HG02642 (cell line): ENCODE measurements around the gene POU2F1.

Experiments
- ATAC-seq: cut with Tn5 transposase; IDR thresholded peaks from one replicate; pipeline ENCODE4 v1.9.1; 2021; ENCODE audit warnings: mild to moderate bottlenecking; ENCODE audit not compliant: unreplicated experiment, poor library complexity

POU2F1 gene

DNA sequence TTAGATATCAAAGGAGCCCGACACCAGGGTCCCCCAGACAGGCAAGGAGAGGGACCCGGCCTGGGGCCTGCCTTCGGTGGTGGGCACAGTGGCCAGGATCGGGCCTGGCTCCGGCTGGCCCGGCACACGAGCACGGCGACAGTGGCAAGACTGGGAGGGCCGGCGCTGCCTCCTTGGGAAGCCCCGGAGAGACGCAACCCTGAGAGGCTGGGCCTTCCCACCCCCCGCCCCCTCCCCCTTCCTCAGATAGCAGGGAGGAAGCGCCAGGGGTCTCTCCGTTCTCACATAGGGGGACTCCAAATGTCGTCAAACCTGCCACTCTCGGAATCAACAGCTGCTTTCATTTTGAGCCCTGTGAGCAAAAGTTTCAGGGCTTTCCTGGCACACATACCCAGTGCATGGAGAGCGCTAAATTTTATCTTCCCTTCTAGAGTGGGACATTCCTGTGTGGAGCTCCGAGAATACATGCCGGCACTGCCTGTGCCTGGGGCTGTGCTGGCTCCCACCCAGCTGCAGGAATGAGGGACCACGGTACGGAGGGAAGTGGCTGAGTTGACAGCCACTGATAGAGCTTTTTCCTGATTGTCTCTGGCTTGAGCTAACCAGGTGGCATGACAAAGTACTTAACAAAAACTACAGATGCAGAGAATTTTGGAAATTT, 235.2 kb downstream of the POU2F1 start:
- ATAC-seq: peak; percentile 46

DNA sequence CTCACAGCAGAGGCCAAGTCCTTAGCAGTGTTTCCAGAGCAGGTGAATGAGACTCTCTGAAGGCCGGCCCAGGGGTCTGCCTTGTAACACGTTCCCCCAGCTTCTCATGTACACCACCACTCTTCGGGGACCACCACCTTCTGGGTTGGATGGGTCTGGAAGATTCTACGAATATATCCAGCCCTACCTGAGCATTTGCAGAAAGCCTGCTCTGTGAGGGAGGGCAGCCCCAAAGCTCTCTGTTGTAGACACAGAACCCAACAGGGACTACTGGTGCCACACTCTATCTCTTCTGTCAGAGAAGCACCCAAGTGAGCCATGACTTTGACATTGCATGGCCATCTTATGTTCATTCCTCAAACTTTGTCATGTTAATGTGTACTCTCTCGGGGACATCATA, 235.8 kb downstream of the POU2F1 start:
- ATAC-seq: no peak

DNA sequence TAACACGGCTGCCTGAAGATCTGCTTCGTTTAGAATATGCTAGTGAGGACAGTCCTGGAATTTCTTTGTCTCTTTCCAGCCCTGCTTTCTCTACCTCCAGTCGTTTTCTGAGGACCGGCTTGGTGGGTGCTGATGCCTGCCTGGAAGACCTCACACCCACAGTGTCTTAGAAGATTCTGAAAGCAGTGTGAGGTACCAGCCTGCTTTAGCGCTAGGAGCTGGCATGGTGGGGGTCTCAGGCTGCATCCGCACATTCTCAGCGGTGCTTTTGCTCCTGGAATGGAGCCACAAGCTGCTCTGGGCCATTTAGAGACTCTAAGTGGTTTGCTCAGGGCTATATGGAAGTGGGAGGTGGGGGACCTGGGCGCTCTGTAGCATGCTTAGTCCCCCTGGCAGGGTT, 236.2 kb downstream of the POU2F1 start:
- ATAC-seq: no peak

DNA sequence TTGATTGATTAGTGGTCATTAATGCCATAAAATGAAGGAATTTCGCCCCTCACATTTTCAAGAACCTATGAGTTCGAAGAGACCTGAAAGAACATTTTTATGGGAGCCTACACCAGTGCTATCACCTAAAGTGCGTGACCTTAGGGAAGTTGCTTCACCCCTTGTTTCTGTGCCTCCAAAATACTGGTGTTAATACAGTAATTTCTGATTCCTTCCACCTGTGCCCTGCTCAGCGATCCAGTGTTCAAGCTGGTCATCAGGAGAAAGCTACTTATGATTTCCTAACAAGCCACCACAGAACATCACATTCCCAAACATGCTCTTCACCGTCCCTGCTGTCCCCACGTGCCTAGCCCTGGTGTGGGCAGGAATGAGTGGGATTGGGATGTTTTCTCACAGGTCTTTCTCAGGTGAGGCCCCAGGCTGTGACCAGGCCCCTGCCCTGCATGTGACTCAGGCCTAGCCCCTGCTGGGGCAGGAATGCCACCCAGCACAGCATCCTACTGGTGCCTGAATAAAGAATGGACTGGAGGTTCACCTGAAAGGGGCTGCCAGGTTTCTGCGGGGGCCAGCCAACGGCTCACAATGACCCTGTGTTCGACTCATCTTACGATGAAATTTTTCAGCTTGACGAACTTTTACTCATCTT, 237.4 kb downstream of the POU2F1 start:
- ATAC-seq: no peak

GRCh38 chr1:167460836-167461235, 240.2 kb downstream of the POU2F1 start:
- ATAC-seq: no peak

- no peak for ATAC-seq
Observed at GRCh38 chr1:167462341-167462740, 241.7 kb downstream of the POU2F1 start.

DNA sequence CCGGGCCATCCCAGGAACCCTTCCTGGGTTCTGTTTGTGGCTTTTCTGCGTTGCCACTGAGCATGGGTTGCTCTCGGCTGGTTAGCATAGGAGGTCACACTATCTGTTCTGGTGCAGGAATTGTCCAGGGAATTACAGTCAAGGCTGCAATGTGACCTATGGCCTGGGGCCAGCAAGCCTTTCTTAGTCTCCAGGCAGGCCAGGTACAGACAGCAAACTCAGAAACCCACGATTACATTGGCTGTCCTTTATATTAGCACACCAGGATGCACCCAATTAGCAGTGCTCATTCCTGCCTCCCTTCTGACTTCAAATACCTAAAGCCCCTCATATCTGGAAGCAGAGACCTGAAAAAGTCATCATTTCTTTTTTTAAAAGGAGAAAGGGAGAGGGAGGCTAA, 242.4 kb downstream of the POU2F1 start:
- no peak for ATAC-seq

GRCh38 chr1:167463875-167464575, 243.3 kb downstream of the POU2F1 start:
- ATAC-seq: no peak

DNA sequence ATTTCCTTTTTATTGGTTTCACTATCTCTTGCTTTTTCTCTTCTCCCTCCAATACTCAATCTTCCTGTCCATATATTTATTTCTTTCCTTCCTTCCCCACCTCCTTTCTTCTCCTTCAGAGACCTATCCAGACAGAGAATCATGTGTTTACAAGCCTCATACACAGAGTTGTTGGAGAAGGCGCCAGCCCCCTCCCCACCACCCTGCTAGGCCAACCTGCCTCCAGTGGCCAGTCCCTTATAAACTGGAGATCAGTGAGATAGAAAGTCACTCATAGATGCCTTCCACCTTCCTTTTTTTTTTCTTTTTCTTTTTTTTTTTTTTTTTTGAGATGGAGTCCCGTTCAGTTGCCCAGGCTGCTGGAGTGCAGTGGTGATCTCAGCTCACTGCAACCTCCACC, 244.3 kb downstream of the POU2F1 start:
- ATAC-seq: no peak

GRCh38 chr1:167465743-167466142, 245.1 kb downstream of the POU2F1 start:
- no peak for ATAC-seq

- no peak for ATAC-seq
Observed at GRCh38 chr1:167467126-167467710, 246.5 kb downstream of the POU2F1 start.

- no peak for ATAC-seq
Observed at GRCh38 chr1:167467752-167468151, 247.1 kb downstream of the POU2F1 start.

DNA sequence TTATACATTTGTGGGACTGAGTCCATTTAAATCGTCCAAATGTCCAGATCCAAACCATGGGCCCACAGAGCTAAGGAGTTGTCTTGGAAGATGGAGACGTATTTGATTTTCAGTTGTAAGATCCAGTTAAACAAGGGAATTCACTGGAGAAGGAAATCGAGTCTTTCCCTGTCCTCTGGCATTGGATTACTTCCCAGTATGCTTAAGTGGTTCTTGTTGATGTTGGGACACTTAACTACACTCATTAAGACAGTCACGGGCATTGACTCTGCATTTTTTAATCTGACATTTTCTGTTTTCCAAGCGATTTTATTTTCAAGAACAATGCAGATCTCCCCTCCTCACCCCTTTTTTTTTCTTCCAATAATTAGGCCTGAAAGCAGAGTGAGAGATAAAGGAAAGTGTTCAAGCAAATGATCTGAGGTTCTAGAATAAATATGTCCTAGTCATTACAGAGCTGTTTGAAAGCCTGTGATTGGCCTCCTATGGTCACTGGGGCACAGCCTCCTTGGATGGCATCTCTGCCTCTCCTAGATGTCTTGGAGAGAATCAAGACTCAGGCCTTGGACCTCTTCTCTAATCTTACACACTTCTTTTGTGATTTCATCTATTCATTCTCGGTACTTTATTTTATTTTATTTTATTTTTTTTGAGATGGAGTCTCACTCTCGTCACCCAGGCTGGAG, 248.7 kb downstream of the POU2F1 start:
- no peak for ATAC-seq

- no peak for ATAC-seq
Observed at GRCh38 chr1:167471568-167471967, 250.9 kb downstream of the POU2F1 start.

DNA sequence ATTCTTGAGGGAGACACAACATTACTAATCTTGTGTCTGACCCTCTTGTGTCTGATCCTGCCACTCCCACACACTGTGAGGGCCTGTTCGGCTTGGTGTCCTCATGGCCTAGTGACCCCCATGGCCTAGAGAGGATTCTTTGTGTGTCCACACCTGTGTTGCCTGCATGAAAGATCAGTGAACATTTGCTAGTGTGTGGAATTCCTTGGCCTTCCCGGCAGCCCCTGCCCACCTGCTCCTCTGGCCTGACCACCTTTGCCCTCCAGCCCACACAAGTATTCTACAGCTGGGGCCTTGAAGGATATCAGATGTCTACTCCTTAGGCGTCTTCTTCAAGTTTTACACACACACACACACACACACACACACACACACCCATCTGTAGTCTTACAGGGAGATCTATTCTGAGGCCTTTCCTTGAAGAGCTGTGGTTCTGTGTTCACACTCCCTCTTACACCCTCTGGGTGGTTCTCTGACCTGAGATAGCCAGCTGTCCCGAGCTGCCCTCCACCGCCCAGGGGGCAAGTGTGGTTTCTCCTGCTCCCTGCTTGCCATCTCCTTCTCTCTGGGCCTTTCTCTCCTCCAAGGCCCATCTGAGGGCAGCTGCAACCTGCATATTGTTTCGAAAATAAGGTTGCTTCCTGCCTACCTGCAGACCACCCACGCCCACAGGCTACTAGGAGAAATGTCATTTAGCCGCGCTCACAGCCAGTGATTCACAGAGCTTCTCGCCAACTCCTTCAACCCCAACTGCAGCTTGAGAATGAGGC, 252.3 kb downstream of the POU2F1 start:
- no peak for ATAC-seq

- no peak for ATAC-seq
Observed at GRCh38 chr1:167473761-167474160, 253.1 kb downstream of the POU2F1 start.

DNA sequence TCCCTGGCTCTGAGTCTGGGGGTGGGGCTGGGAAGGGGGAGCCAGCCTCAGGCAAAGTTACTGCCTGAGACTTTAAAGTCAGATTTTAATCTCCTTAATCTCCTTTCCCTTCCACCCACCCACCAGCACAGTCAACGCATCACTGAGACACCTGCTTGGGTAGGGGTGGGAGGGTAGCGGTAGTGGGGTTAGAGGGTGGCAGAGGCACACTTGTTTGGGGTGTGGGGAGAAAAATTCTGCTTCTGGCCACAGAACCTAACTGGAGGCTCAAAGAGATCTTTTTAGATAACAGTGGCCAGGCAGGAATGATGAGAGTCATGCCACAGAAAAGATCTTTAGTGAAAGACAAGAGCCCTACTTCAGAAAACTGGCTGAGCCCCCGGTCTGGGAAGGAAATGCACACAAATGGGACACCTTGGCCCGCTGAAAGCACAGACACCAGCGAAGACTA, 253.5 kb downstream of the POU2F1 start:
- no peak for ATAC-seq

DNA sequence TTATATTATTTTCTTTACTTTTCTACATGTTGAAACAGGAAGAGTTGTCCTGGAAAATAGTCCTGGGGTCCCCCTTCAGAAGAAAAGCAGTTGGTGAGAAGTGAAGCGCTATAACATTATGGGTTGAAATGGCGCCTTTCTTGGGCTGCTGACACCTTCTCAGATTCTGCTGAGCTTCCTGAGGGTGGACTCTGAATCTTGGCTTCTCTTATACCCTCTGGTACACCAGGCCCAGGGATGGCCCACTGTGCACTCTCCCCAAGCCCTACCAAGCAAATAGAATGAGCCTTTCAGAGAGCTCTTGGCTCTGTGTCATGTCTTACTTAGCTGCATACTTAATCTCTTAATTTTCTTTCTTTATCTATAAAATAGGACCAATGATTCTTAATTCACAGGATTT, 255.4 kb downstream of the POU2F1 start:
- no peak for ATAC-seq
